Activated CD4-positive, CD25-positive, alpha-beta regulatory T cell treated with anti-CD3 and anti-CD28 coated beads, Interleukin-2, amount 50 U/mL, for 24 hours (primary cell): Measurements from ENCODE around the gene ADGRG3.

Experiments
- ATAC-seq, 2 donors: fragments of 150-1000 bp; cut with Tn5 transposase; one replicate each; pipeline ENCODE4 v1.10.0; 2021; ENCODE audit warnings: mild to moderate bottlenecking in 1 of 2, moderate library complexity in 1 of 2

Gene ADGRG3

GRCh38 chr16:57646388-57647039 lies 21.6 kb upstream of the ADGRG3 start:
- ATAC-seq = no peak

- no peak for ATAC-seq
Observed at GRCh38 chr16:57647136-57647875, 20.8 kb upstream of the ADGRG3 start.

GRCh38 chr16:57648125-57648524 lies 20.0 kb upstream of the ADGRG3 start:
- ATAC-seq = no peak

DNA sequence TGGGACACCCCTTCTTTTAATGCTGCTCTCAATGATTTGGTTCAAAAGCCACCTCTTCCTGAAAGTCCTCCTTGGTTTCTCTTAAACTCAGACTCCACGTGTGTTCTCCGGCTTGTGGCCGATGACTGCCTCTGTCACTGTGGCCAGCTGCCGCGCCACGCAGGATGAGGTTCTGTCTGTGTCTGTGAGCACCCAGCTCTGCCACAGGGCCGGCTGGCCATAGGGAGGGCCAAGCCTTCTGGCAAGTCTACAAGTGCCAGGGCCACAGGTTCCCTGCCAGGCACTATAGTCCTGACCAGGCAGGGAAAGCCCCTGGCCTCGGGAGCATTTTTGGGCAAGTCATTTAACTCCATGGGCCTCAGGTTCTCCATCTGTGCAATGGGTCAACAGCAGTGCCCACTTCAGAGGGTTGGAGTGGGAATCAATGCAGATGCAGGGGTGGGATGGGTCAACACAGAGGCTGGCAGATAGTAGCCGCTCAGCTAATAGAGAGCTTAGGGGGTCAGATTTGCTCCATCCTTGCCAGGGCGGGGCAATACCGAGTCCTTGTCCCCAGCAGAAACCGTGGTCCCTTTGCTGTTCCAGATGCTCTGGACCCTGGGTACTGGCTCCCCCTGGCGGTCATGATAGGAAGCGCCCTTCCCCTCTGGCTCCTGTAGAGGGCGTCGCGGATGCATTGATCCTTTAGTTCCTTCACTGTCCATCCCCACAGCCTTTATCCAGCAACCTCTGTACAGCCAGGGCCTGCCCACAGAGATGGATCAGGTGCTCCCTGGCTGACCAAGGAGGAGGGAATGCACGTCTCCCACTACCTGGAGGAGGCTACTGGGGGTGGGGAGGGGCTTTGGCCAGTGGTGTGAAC lies 19.3 kb upstream of the ADGRG3 start:
- peak; percentile 69 to 80 for ATAC-seq

GRCh38 chr16:57649443-57649751 lies 18.7 kb upstream of the ADGRG3 start:
- no peak for ATAC-seq

DNA sequence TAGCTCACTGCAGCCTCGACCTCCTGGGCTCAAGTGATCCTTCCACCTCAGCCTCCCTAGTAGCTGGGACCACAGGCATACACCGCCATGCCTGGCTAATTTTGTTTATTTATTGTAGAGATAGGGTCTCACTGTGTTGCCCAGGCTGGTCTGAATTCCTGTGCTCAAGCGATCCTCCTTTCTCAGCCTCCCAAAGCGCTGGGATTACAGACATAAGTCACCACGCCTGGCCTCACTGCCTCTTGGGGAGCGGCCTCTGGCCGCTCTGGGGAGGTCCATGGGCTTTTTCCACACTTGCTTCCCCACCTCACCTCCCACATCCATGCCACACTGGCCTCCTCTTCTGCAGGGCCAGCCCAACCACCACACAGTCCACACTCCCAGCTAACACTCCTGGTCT lies 18.3 kb upstream of the ADGRG3 start:
- ATAC-seq = no peak

DNA sequence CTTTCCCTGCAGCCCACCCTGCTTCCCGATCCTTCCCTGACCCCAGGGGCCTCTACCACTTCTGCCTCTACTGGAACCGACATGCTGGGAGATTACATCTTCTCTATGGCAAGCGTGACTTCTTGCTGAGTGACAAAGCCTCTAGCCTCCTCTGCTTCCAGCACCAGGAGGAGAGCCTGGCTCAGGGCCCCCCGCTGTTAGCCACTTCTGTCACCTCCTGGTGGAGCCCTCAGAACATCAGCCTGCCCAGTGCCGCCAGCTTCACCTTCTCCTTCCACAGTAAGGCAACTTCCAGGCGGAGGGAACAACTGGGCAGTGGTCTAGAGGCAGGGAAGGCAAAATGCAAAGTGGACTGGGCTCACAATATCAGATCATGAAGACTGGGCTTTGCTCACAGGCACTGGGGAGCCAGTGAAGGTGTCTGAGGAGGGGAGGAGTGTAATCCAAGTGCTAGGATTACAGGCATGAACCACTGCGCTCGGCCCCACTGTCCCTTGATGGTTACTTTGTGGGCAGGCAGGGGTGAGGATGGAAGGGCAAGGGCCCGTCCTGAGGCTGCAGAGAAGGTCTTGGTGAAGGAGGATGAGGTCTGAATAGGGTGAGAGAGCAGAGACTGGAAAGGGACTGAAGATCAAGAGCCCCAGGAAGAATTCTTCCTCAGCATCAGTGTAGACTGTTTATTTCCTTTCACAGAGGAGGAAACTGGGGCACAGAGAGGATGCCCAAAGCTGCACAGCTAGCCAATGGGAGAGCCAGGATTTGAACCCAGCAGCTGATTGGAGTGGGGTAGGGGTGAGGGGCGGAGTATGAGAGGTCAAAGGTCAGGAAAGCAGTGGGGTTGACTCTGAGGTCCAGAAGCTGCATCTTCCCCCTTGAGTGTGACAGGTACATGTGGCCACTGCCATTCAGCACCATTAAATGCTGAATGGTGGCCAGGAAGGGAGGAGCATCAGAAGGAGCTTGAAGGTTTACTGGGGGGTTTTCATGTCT lies 16.5 kb upstream of the ADGRG3 start:
- ATAC-seq = no peak

- no peak for ATAC-seq
Observed at GRCh38 chr16:57652695-57653471, 15.2 kb upstream of the ADGRG3 start.

DNA sequence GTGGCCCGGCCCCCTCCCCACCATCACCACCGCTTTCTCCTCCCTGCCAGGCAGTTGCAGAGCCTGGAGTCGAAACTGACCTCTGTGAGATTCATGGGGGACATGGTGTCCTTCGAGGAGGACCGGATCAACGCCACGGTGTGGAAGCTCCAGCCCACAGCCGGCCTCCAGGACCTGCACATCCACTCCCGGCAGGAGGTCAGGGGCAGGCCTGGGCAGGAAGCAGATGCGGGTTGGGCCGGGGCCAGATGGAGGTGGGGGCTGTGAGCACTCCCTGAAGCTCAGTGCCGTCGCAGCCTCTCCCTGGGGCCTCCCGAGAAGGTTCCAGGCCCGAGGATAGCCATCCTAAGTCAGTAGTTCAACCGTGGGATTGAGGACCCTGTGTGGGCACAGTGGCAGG lies 14.2 kb upstream of the ADGRG3 start:
- no peak for ATAC-seq

DNA sequence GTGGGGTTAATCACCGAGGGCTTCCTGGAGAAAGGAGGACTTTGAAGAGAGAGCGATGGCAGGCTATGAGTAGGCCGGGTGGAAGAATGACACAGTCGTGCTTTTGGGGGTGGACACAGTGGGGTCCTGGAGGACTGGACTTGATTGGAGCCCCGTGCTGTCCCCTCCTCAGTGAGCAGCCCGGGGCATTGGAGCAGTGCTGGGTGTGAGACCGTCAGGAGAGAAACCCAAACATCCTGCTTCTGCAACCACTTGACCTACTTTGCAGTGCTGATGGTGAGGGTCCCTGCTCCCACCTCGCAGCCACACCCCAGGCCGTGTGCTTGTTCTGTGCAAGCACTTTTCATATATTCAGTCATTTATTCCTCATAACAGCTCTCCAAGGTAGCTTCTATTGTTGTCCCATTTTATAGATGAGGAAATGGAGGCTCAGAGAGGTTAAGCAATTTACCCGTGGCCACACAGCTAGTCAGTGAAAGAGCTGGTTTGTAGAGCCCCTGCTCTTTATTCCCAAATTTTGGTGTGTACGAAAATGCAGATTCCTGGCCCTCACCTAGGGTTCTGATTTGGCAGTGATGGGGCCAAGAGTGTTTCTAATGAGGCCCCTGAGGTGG lies 11.7 kb upstream of the ADGRG3 start:
- ATAC-seq = no peak

DNA sequence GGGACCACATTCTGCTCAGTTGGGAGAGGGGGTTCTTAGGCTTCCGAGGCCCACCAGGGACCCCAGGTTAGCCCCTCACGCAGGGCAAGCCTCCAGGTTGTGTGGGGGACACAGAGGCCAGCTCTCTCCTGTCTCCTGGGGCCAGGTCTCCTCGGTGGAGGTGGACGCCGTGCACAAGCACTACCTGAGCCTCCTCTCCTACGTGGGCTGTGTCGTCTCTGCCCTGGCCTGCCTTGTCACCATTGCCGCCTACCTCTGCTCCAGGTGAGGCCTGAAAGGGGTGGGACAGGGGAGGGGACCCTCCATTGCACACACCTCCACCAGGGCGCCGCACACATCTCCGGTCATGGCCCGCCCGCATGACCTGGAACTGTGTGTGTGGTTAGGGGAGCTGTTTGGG lies 10.9 kb upstream of the ADGRG3 start:
- no peak for ATAC-seq

DNA sequence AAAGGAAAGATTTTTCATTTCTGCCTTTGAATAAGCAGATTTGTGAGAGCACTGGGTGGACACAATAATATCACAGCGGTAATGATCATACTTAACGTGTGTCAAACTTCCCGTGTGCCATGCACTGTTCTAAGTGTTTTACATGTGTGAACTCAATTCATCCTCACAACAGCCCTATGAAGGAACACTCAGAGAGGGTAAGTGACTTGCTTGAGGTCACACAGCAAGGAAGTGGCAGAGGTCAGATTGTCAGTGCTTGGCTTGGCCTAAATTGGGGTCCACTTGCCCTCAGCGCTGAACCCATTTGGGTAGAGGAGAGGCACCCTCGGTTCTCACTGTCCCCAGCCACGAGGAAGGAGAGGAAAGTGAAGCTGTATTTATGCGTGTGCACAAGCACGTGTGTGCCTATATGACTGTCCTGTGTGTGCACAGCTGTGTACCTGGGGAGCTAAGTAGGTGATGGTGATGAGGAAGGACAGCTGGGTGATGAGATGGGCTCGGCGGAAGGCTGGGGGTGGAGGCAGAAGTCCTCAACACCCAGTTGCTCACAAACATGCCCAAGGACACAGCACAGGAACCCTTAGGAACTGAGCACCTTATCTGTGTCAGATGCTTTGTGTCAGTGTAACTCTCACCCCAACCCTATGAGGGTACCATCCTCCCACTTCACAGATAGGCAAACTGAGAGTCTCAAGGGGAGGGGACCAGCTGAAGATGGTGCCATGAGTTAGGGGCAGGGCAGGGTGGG lies 9.8 kb upstream of the ADGRG3 start:
- no peak for ATAC-seq

DNA sequence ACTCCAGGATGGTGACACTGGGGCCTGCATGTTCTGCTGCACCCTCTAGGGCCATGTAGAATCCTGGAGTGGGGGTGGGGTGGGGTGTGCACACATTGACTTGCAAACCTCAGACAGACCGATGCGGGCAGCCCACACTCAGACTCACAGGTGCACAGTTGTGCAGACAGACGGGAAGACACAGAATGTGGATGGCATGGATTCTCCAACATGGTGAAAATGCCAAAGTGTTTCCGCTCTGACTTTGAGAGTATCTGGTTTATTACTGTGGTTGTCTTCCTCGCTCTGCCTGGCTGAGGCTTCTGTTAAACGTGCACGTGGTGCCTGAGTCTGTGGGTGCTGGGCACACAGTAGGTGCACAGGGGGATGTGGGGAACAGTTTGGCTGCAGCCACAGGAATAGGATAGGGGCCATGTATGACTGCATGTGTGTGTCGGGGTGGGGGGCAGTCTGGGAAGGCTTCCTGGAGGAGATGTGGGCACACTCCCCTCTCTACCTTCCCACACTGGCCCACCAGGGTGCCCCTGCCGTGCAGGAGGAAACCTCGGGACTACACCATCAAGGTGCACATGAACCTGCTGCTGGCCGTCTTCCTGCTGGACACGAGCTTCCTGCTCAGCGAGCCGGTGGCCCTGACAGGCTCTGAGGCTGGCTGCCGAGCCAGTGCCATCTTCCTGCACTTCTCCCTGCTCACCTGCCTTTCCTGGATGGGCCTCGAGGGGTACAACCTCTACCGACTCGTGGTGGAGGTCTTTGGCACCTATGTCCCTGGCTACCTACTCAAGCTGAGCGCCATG lies 9.0 kb upstream of the ADGRG3 start:
- no peak for ATAC-seq

- no peak for ATAC-seq
Observed at GRCh38 chr16:57660715-57661463, 7.2 kb upstream of the ADGRG3 start.

DNA sequence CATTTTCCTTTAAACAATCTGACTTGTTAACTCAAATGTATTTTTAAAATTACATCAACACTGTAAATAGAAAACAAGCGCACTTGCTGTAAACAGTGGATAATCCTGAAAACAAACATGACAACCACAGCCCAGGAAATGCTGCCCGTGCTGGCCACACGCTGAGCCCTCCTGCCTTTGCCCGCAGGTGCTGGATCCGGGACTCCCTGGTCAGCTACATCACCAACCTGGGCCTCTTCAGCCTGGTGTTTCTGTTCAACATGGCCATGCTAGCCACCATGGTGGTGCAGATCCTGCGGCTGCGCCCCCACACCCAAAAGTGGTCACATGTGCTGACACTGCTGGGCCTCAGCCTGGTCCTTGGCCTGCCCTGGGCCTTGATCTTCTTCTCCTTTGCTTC lies 6.6 kb upstream of the ADGRG3 start:
- no peak for ATAC-seq

DNA sequence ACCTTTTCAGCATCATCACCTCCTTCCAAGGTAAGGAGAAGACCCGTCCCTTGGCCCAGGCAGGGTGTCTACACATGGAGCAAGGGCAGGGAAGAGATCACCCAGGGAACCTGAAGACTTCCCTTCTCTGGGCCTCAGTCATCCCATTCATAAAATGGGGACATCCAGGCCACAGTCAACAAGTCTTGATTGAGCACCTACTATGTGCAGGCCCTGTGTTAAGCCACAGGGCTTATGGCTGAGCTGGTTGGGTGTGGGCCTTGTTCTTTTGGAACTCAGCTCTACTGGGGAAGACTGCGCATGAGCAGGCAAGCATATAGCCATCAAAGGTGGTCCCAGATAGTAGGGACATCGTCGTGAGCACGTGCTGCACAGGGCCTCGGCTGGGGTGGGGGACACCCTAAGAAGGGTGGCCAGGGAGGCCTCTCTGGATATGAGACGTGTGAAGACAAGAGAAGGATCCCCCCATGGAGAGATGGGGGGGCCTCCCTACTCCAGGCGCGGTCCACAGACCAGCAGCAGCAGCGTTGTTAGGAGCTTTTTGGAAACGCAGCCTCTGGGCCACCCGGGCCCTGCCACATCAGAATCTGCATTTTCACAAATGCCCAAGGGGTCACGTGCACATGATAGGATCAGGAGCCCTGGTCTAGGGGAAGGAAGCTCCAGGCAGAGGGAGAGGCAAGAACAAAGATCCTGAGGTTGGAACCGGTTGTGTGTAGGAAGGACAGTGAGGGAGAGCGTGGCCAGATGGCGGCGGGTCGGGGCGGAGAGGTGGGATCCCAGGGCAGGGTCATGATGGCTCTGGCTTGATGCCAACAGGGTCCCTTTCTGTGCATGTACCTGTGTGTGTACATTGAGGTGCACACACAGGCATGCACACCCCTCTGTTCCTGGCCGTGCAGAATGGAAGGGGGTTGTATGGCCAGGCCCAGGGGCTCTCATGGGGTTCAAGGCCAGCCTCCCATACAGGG lies 5.9 kb upstream of the ADGRG3 start:
- ATAC-seq = no peak

GRCh38 chr16:57663436-57663835 lies 4.7 kb upstream of the ADGRG3 start:
- ATAC-seq = no peak
